Aorta (tissue), 5 donors: ENCODE measurements around the gene FAM200B. TPM values are rescaled to one million over a fixed set of nuclear protein-coding genes. Genes with fewer than 3 reads are reported as not detected.

Source experiments
- ATAC-seq: fragments of 200-7000 bp; cut with Tn5 transposase; one replicate; pipeline ENCODE4 v1.9.1; 2022; ENCODE audit warnings: moderate library complexity; ENCODE audit not compliant: low FRiP score
- DNase-seq, 2 donors: peaks; one replicate each; pipeline ENCODE4 v3.0.0-alpha.2; 2020
- H3K27ac ChIP-seq, 2 donors: one replicate each; pipeline ENCODE4 v1.5.1; 2013; ENCODE audit warnings: low read length in 2 of 2, mild to moderate bottlenecking in 2 of 2, moderate library complexity in 2 of 2, control low read depth in 1 of 2, inconsistent platforms in 1 of 2, low read depth in 1 of 2
- H3K27me3 ChIP-seq, 2 donors: one replicate each; pipeline ENCODE4 v1.6.1; 2013; ENCODE audit warnings: control low read depth in 1 of 2, low read length in 1 of 2, mild to moderate bottlenecking in 1 of 2, moderate library complexity in 1 of 2; ENCODE audit not compliant: insufficient read depth in 2 of 2, control insufficient read depth in 1 of 2
- H3K36me3 ChIP-seq, 2 donors: one replicate each; pipeline ENCODE4 v1.6.1; 2013; ENCODE audit warnings: control low read depth in 1 of 2, low read length in 1 of 2, mild to moderate bottlenecking in 1 of 2; ENCODE audit not compliant: insufficient read depth in 2 of 2, control insufficient read depth in 1 of 2
- H3K4me1 ChIP-seq, 2 donors: one replicate each; pipeline ENCODE4 v1.6.1; 2013; ENCODE audit warnings: low read length in 2 of 2, control low read depth in 1 of 2, mild to moderate bottlenecking in 1 of 2, moderate library complexity in 1 of 2; ENCODE audit not compliant: insufficient read depth in 2 of 2, control insufficient read depth in 1 of 2
- H3K4me3 ChIP-seq, 2 donors: one replicate each; pipeline ENCODE4 v1.5.1; 2013; ENCODE audit warnings: low read length in 2 of 2, control low read depth in 1 of 2, mild to moderate bottlenecking in 1 of 2
- H3K9me3 ChIP-seq: one replicate; pipeline ENCODE4 v1.6.1; 2013; ENCODE audit warnings: mild to moderate bottlenecking, low read length; ENCODE audit not compliant: control insufficient read depth
- WGBS, 2 donors: extraction: QIAGEN DNeasy Blood & Tissue Kit; methylation state at CpG; one replicate each; pipeline ENCODE4 v1.1.7; 2013; 5-methylcytosine and 5-hydroxymethylcytosine counted together
- intact Hi-C, 2 donors: fragments of 100-400 bp; cut with DNase I; formaldehyde crosslinking; loops; one replicate each; pipeline versions ENCODE4 v1.14.2 to v1.15.0; 2022
- polyA plus RNA-seq, 2 donors: library from polyadenylated mRNA; stranded (reverse); fragments of 200-250 nt; gene quantifications; one replicate each; pipeline ENCODE4 v1.2.3, GENCODE V29; 2013
- total RNA-seq, 2 donors: library from RNA; stranded (reverse); fragmentation: NEBNext Ultra II Directional; extraction: Animal tissue kit (Norgen Biotek cat#: 25700); gene quantifications; one replicate each; pipeline ENCODE4 v1.2.1, GENCODE V29; 2021
- donor health status: healthy with polysubstance abuse.
- donor health status: Bipolar disorder and iron deficiency.
- donor health status: DM: no; HTN: no; CAD: no.
- donor health status: DM: no; HTN: no; CAD: no.
- donor health status: DM: yes; HTN: yes; CAD: no.

FAM200B gene
- total and polyA plus RNA-seq, 4 donors: 23.0 to 116 (median 38.9) TPM

- Histone ChIP-seq H3K4me1 (peaks cover 0 to 6% of the 10 kb centered on the region in 2 donors), H3K36me3 (no peaks in the 10 kb centered on the region), H3K4me3 (no peak overlapping the region), H3K9me3 (no peaks in the 10 kb centered on the region), H3K27ac (no peak overlapping the region), H3K27me3 (no peaks in the 10 kb centered on the region)
- intact Hi-C loops: no loop called here
- ATAC-seq (no peak), DNase-seq (no peak)
- WGBS, 2 donors: 83 to 84% methylated on average over 5 of the region's 5 CpGs
Measured at GRCh38 chr4:15688051-15688450, 6.4 kb downstream of the FAM200B start.

- H3K4me3 ChIP-seq: no peak overlapping the region
- H3K4me1 ChIP-seq: no peaks in the 10 kb centered on the region
- DNase-seq (no peak), ATAC-seq (no peak)
- intact Hi-C loops: no loop called here
- 90 to 92% methylated on average over 2 of the region's 2 CpGs for WGBS, 2 donors
- no peaks in the 10 kb centered on the region for H3K27me3 ChIP-seq
- H3K36me3 ChIP-seq: no peaks in the 10 kb centered on the region
- no peaks in the 10 kb centered on the region for H3K9me3 ChIP-seq
- no peak overlapping the region for H3K27ac ChIP-seq
Measured at GRCh38 chr4:15689540-15689939, 7.9 kb downstream of the FAM200B start.

- ATAC-seq: peak; percentile 74
- no peak overlapping the region for H3K27ac ChIP-seq
Measured at GRCh38 chr4:15690020-15690809, 8.6 kb downstream of the FAM200B start.

GRCh38 chr4:15691346-15692135, 9.9 kb downstream of the FAM200B start:
- DNase-seq (no peak), ATAC-seq (no peak)
- Histone ChIP-seq H3K9me3 (no peaks in the 10 kb centered on the region), H3K36me3 (no peaks in the 10 kb centered on the region), H3K27me3 (no peaks in the 10 kb centered on the region), H3K4me1 (no peaks in the 10 kb centered on the region), H3K27ac (no peak overlapping the region), H3K4me3 (no peak overlapping the region)
- intact Hi-C loops: no loop called here
- 82 to 86% methylated on average over 3 of the region's 3 CpGs for WGBS, 2 donors

More at GRCh38 chr4:15690020-15690809, 8.6 kb downstream of the FAM200B start:
- no peaks in the 10 kb centered on the region for H3K27me3 ChIP-seq
- no peaks in the 10 kb centered on the region for H3K9me3 ChIP-seq
- no peaks in the 10 kb centered on the region for H3K36me3 ChIP-seq
- WGBS, 2 donors: 42 to 44% methylated on average over 7 of the region's 7 CpGs
- no peak overlapping the region for H3K4me3 ChIP-seq
- intact Hi-C loops: no loop called here
- H3K4me1 ChIP-seq: no peaks in the 10 kb centered on the region
- no peak for DNase-seq

GRCh38 chr4:15692602-15693001, 11.0 kb downstream of the FAM200B start:
- no peaks in the 10 kb centered on the region for H3K36me3 ChIP-seq

GRCh38 chr4:15694431-15694830, 12.8 kb downstream of the FAM200B start:
- Histone ChIP-seq H3K4me1 (no peaks in the 10 kb centered on the region), H3K27me3 (no peaks in the 10 kb centered on the region), H3K36me3 (no peaks in the 10 kb centered on the region), H3K9me3 (no peaks in the 10 kb centered on the region), H3K27ac (no peak overlapping the region), H3K4me3 (no peak overlapping the region)
- ATAC-seq (no peak), DNase-seq (no peak)
- WGBS, 2 donors: 96% methylated on average over 4 of the region's 4 CpGs
- intact Hi-C loops: no loop called here

More at GRCh38 chr4:15692602-15693001, 11.0 kb downstream of the FAM200B start:
- Histone ChIP-seq H3K27me3 (no peaks in the 10 kb centered on the region), H3K9me3 (no peaks in the 10 kb centered on the region), H3K4me1 (no peaks in the 10 kb centered on the region), H3K4me3 (no peak overlapping the region), H3K27ac (no peak overlapping the region)
- DNase-seq (no peak), ATAC-seq (no peak)
- WGBS, 2 donors: 77 to 90% methylated on average over 2 of the region's 2 CpGs
- intact Hi-C loops: no loop called here

GRCh38 chr4:15695240-15695699, 13.6 kb downstream of the FAM200B start:
- Histone ChIP-seq H3K4me3 (no peak overlapping the region), H3K36me3 (no peaks in the 10 kb centered on the region), H3K27ac (no peak overlapping the region), H3K27me3 (no peaks in the 10 kb centered on the region), H3K9me3 (no peaks in the 10 kb centered on the region), H3K4me1 (no peaks in the 10 kb centered on the region)
- WGBS, 2 donors: 82 to 85% methylated on average over 10 of the region's 10 CpGs
- no peak for ATAC-seq
- DNase-seq: no peak
- intact Hi-C loops: no loop called here

- intact Hi-C loops: no loop called here
- no peaks in the 10 kb centered on the region for H3K27me3 ChIP-seq
- no peaks in the 10 kb centered on the region for H3K9me3 ChIP-seq
- 81 to 82% methylated on average over 3 of the region's 3 CpGs for WGBS, 2 donors
- no peaks in the 10 kb centered on the region for H3K4me1 ChIP-seq
- H3K36me3 ChIP-seq: no peaks in the 10 kb centered on the region
- ATAC-seq (no peak), DNase-seq (no peak)
- H3K4me3 ChIP-seq: no peak overlapping the region
- H3K27ac ChIP-seq: no peak overlapping the region
Measured at GRCh38 chr4:15695729-15696128, 14.1 kb downstream of the FAM200B start.
